SK-N-SH (cell line): ENCODE measurements around the gene CACNA1H. TPM values are rescaled to one million over a fixed set of nuclear protein-coding genes. Genes with fewer than 3 reads are reported as not detected.
A peak's percentile ranks its signal among the peaks of the same experiment; 100 is the strongest.

Source experiments
- CTCF ChIA-PET: fragments of 300-600, 350-600 bp; formaldehyde crosslinking; extraction: SDS; loops from one replicate; lab custom pipeline; 2021; lab: Yijun Ruan, JAX
- POLR2A ChIA-PET: fragments of 350-600 bp; sonication (Branson Sonifier 250); formaldehyde crosslinking; extraction: SDS; loops from one replicate; lab custom pipeline; 2020; ENCODE audit warnings: antibody characterized with exemption, inconsistent platforms; lab: Yijun Ruan, JAX
- DNase-seq: peaks from one replicate; pipeline ENCODE4 v3.0.0; 2012
- H2AFZ ChIP-seq: fragments of 200-600 bp; sonication (generic); 2 replicates; pipeline ENCODE4 v1.8.1; 2016; ENCODE audit warnings: antibody characterized with exemption, mild to moderate bottlenecking, low read depth
- H3F3A ChIP-seq: fragments of 200-600 bp; sonication (generic); replicated peaks from 2 replicates; pipeline ENCODE3; 2016; ENCODE audit warnings: antibody characterized with exemption, mild to moderate bottlenecking; ENCODE audit not compliant: insufficient read depth
- H3K27ac ChIP-seq, 2 experiments: fragments of 200-500 bp in 1 of 2; fragments of 200-600 bp in 1 of 2; sonication (Bioruptor generic) in 1 of 2; sonication (generic), shearing (Covaris generic) in 1 of 2; 2 replicates each; pipeline versions ENCODE4 v1.5.1 to v1.6.1; 2014 to 2016; ENCODE audit warnings: low read depth in 2 of 2, inconsistent platforms in 1 of 2, low read length in 1 of 2, mild to moderate bottlenecking in 1 of 2, mixed read lengths in 1 of 2
- H3K27me3 ChIP-seq: fragments of 200-600 bp; sonication (generic), shearing (Covaris generic); 2 replicates; pipeline ENCODE4 v1.6.1; 2016; ENCODE audit warnings: mixed run types; ENCODE audit not compliant: insufficient read depth
- H3K36me3 ChIP-seq, 2 experiments: fragments of 200-500 bp in 1 of 2; fragments of 200-600 bp in 1 of 2; sonication (Bioruptor generic) in 1 of 2; sonication (generic) in 1 of 2; replicated peaks in 1 of 2; 2 replicates each; pipeline versions ENCODE3 to v1.5.1; 2014 to 2016; ENCODE audit warnings: low read length in 1 of 2, mild to moderate bottlenecking in 1 of 2; ENCODE audit not compliant: insufficient read depth in 2 of 2, control insufficient read depth in 1 of 2
- H3K4me1 ChIP-seq, 2 experiments: fragments of 200-500 bp in 1 of 2; fragments of 200-600 bp in 1 of 2; sonication (Bioruptor generic) in 1 of 2; sonication (generic), shearing (Covaris generic) in 1 of 2; 2 replicates each; pipeline versions ENCODE4 v1.5.1 to v1.6.1; 2014 to 2016; ENCODE audit warnings: low read depth in 1 of 2, low read length in 1 of 2, mixed run types in 1 of 2; ENCODE audit not compliant: insufficient read depth in 2 of 2, control insufficient read depth in 1 of 2
- H3K4me2 ChIP-seq: fragments of 200-600 bp; sonication (generic), shearing (Covaris generic); 2 replicates; pipeline ENCODE4 v1.6.1; 2017; ENCODE audit warnings: mixed run types
- H3K4me3 ChIP-seq, 2 experiments: fragments of 200-500 bp in 1 of 2; fragments of 200-600 bp in 1 of 2; sonication (Bioruptor generic) in 1 of 2; sonication (generic), shearing (Covaris generic) in 1 of 2; 2 replicates each; pipeline versions ENCODE4 v1.5.1 to v1.8.1; 2014 to 2016; ENCODE audit warnings: low read depth in 2 of 2, inconsistent platforms in 1 of 2, low read length in 1 of 2, mild to moderate bottlenecking in 1 of 2, mixed read lengths in 1 of 2, moderate library complexity in 1 of 2
- H3K79me2 ChIP-seq: fragments of 200-600 bp; sonication (generic); 2 replicates; pipeline ENCODE4 v1.8.1; 2017; ENCODE audit warnings: mild to moderate bottlenecking; ENCODE audit not compliant: insufficient read depth
- H3K9ac ChIP-seq: fragments of 200-600 bp; sonication (generic); 2 replicates; pipeline ENCODE4 v1.6.1; 2017; ENCODE audit warnings: mixed run types
- H3K9me2 ChIP-seq: fragments of 200-600 bp; sonication (generic); 2 replicates; pipeline ENCODE4 v1.6.1; 2017; ENCODE audit warnings: mixed run types
- H3K9me3 ChIP-seq: fragments of 200-600 bp; sonication (generic); 2 replicates; pipeline ENCODE4 v1.6.1; 2017; ENCODE audit warnings: mixed run types, mild to moderate bottlenecking, moderate library complexity
- H4K20me1 ChIP-seq: fragments of 200-600 bp; sonication (generic); 2 replicates; pipeline ENCODE4 v1.6.1; 2017; ENCODE audit warnings: mild to moderate bottlenecking, mixed run types; ENCODE audit not compliant: insufficient read depth
- CHD2 ChIP-seq: fragments of 150-350 bp; IDR thresholded peaks from 2 replicates; pipeline ENCODE4 v1.6.1; 2018; ENCODE audit warnings: low read length; ENCODE audit not compliant: partially characterized antibody
- ELF1 ChIP-seq: IDR thresholded peaks from 2 replicates; pipeline ENCODE4 v1.4.0; 2012
- EP300 ChIP-seq, 2 experiments: IDR thresholded peaks; 2 replicates each; pipeline versions ENCODE4 v1.4.0 to v1.6.1; 2012; ENCODE audit warnings: borderline replicate concordance in 1 of 2, low read depth in 1 of 2, low read length in 1 of 2
- EZH2phosphoT487 ChIP-seq: fragments of 200-600 bp; sonication (generic); IDR thresholded peaks from 2 replicates; pipeline ENCODE4 v1.6.1; 2017; ENCODE audit warnings: low read depth, mixed run types, mild to moderate bottlenecking, antibody characterized with exemption, moderate library complexity, borderline replicate concordance
- FOXJ3 ChIP-seq: sonication (generic); formaldehyde crosslinking; IDR thresholded peaks from 2 replicates; pipeline ENCODE4 v1.5.1; 2020; ENCODE audit warnings: mild to moderate bottlenecking, missing genetic modification reagents
- GABPA ChIP-seq: IDR thresholded peaks from 2 replicates; pipeline ENCODE4 v1.4.0; 2012; ENCODE audit warnings: low read depth, mild to moderate bottlenecking
- JUND ChIP-seq: IDR thresholded peaks from 2 replicates; pipeline ENCODE4 v1.4.0; 2012
- MXI1 ChIP-seq: IDR thresholded peaks from 2 replicates; pipeline ENCODE4 v1.6.1; 2012; ENCODE audit warnings: mild to moderate bottlenecking, low read depth, low read length, improper control_type of control experiment
- PBX3 ChIP-seq: IDR thresholded peaks from 2 replicates; pipeline ENCODE4; 2012
- RAD21 ChIP-seq: IDR thresholded peaks from 2 replicates; pipeline ENCODE4 v1.6.1; 2012; ENCODE audit warnings: mild to moderate bottlenecking, low read length
- REST ChIP-seq: IDR thresholded peaks from 2 replicates; pipeline ENCODE4 v1.6.1; 2012; ENCODE audit warnings: mild to moderate bottlenecking, low read depth, low read length, moderate library complexity
- RFX5 ChIP-seq: IDR thresholded peaks from 2 replicates; pipeline ENCODE4 v1.6.1; 2012; ENCODE audit warnings: mild to moderate bottlenecking, improper control_type of control experiment, low read length
- RXRA ChIP-seq: IDR thresholded peaks from 2 replicates; pipeline ENCODE4 v1.4.0; 2012; ENCODE audit warnings: low read depth, mild to moderate bottlenecking, borderline replicate concordance
- SIN3A ChIP-seq: IDR thresholded peaks from 2 replicates; pipeline ENCODE4 v1.6.1; 2012; ENCODE audit warnings: low read depth, mild to moderate bottlenecking, low read length, moderate library complexity, borderline replicate concordance
- TAF1 ChIP-seq: IDR thresholded peaks from 2 replicates; pipeline ENCODE4 v1.6.1; 2012; ENCODE audit warnings: low read depth, mild to moderate bottlenecking, low read length, moderate library complexity, borderline replicate concordance
- TCF12 ChIP-seq: IDR thresholded peaks from 2 replicates; pipeline ENCODE4 v1.4.0; 2012
- USF1 ChIP-seq: IDR thresholded peaks from 2 replicates; pipeline ENCODE4 v1.4.0; 2012; ENCODE audit warnings: low read depth, borderline replicate concordance
- WGBS: methylation state at CpG from one replicate; pipeline ENCODE4 v1.1.6; 2017; ENCODE audit warnings: low lambda C conversion rate; 5-methylcytosine and 5-hydroxymethylcytosine counted together
- polyA plus RNA-seq, 3 experiments: library from polyadenylated mRNA; depleted of rRNA; stranded (reverse); fragments of >200 nt; gene quantifications; 2 replicates each; pipeline ENCODE4 v1.2.3, GENCODE V29; 2012

Gene CACNA1H
- polyA plus RNA-seq, 1 of the 3 experiments (the other 2 are of a cell fraction): not detected

- Histone ChIP-seq H3K79me2 (no peaks in the 10 kb centered on the region), H3K4me1 (no peaks in the 10 kb centered on the region), H3K9ac (no peak overlapping the region), H2AFZ (no peak overlapping the region), H3K9me2 (no peaks in the 10 kb centered on the region), H3K36me3 (no peaks in the 10 kb centered on the region), H3K4me2 (no peak overlapping the region), H3F3A (no peaks in the 10 kb centered on the region), H3K27ac (no peak overlapping the region), H3K27me3 (peaks cover 50% of the 10 kb centered on the region), H4K20me1 (no peaks in the 10 kb centered on the region), H3K4me3 (no peak overlapping the region), H3K9me3 (no peaks in the 10 kb centered on the region)
- no peak for DNase-seq
- 56% methylated on average over 21 of the region's 48 CpGs for WGBS
- TF ChIP-seq GABPA: peak; percentile 39; the same call in 1 of the 2 replicates
- TF ChIP-seq USF1: no peak
- TF ChIP-seq RXRA: no peak
- POLR2A ChIA-PET: no interaction called here
- CTCF ChIA-PET: interaction anchor here (1.2 kb wide), 1 partner anchor 26 kb away, joined by 4 read pairs; no protein-coding TSS in a partner anchor
Measured at GRCh38 chr16:1129106-1129960, 23.6 kb upstream of the CACNA1H start.

GRCh38 chr16:1130382-1130781, 22.5 kb upstream of the CACNA1H start:
- POLR2A ChIA-PET: no interaction called here
- Histone ChIP-seq H3F3A (no peaks in the 10 kb centered on the region), H3K79me2 (no peaks in the 10 kb centered on the region), H3K36me3 (no peaks in the 10 kb centered on the region), H3K27me3 (peaks cover 48% of the 10 kb centered on the region), H3K4me1 (no peaks in the 10 kb centered on the region), H3K9ac (no peak overlapping the region), H4K20me1 (no peaks in the 10 kb centered on the region), H3K27ac (no peak overlapping the region), H3K9me3 (no peaks in the 10 kb centered on the region), H2AFZ (no peak overlapping the region), H3K4me2 (no peak overlapping the region), H3K9me2 (no peaks in the 10 kb centered on the region), H3K4me3 (no peak overlapping the region)
- TF ChIP-seq RXRA (no peak), EZH2phosphoT487 (no peak), MXI1 (no peak), SIN3A (no peak), CHD2 (no peak), EP300 (IDR thresholded peaks at IDR 0.05; ENCODE audit: borderline replicate concordance in 1 of 2, low read depth in 1 of 2, low read length in 1 of 2) (no peak), FOXJ3 (CRISPR knock-in tag) (no peak), TAF1 (no peak), RAD21 (no peak), GABPA (no peak), TCF12 (no peak), ELF1 (no peak), REST (no peak), PBX3 (no peak), JUND (no peak), RFX5 (no peak)
- DNase-seq: no peak
- WGBS: 77% methylated on average over 8 of the region's 8 CpGs
- CTCF ChIA-PET: interaction anchor here (1.2 kb wide), 1 partner anchor 27 kb away, joined by 4 read pairs; no protein-coding TSS in a partner anchor
